IMR-90 (cell line): ENCODE results near the gene DIP2C. TPM values are rescaled to one million over a fixed set of nuclear protein-coding genes. Genes with fewer than 3 reads are reported as not detected.

Source experiments
- ATAC-seq: fragments of 200-7000 bp; cut with Tn5 transposase; 2 replicates; pipeline ENCODE4 v1.9.1; 2020; ENCODE audit warnings: low read depth, mild to moderate bottlenecking, moderate library complexity
- BruUV-seq: library from RNA; stranded (reverse); fragments of 400-500 nt; replicated peaks from 2 replicates; lab custom pipeline; 2021; lab: Mats Ljungman, UMichigan
- CTCF ChIA-PET: fragments of 300-600 bp; formaldehyde crosslinking; extraction: SDS; loops from one replicate; lab custom pipeline; 2021; ENCODE audit warnings: antibody characterized with exemption; lab: Yijun Ruan, JAX
- POLR2A ChIA-PET: fragments of 300-600 bp; sonication (Branson Sonifier 250); formaldehyde crosslinking; loops from one replicate; lab custom pipeline; 2022; ENCODE audit warnings: antibody characterized with exemption; ENCODE audit not compliant: unreplicated experiment; lab: Charles Lee
- DNase-seq: peaks from one replicate; pipeline ENCODE4 v3.0.0; 2013
- H2AFZ ChIP-seq: replicated peaks from 2 replicates; pipeline ENCODE3; 2013; ENCODE audit warnings: low read length, mild to moderate bottlenecking; ENCODE audit not compliant: poor library complexity
- H2AK5ac ChIP-seq: 2 replicates; pipeline ENCODE4 v1.6.1; 2013; ENCODE audit warnings: low read depth, low read length, inconsistent platforms
- H2AK9ac ChIP-seq: replicated peaks from 2 replicates; pipeline ENCODE3; 2013; ENCODE audit warnings: mild to moderate bottlenecking, low read depth, low read length, moderate library complexity; ENCODE audit not compliant: poor library complexity
- H2BK120ac ChIP-seq: 2 replicates; pipeline ENCODE4 v1.6.1; 2013; ENCODE audit warnings: low read depth, low read length, inconsistent platforms
- H2BK15ac ChIP-seq: 3 replicates; pipeline ENCODE4 v1.6.1; 2013; ENCODE audit warnings: low read depth, low read length, inconsistent platforms
- H2BK20ac ChIP-seq: 2 replicates; pipeline ENCODE4 v1.6.1; 2013; ENCODE audit warnings: low read depth, mild to moderate bottlenecking, inconsistent platforms, low read length, moderate library complexity
- H2BK5ac ChIP-seq: 2 replicates; pipeline ENCODE4 v1.6.1; 2013; ENCODE audit warnings: mild to moderate bottlenecking, low read depth, low read length, inconsistent platforms; ENCODE audit not compliant: poor library complexity, severe bottlenecking
- H3K14ac ChIP-seq: replicated peaks from 2 replicates; pipeline ENCODE4 v1.6.1; 2013; ENCODE audit warnings: low read depth, low read length, inconsistent platforms
- H3K18ac ChIP-seq: 2 replicates; pipeline ENCODE4 v1.6.1; 2013; ENCODE audit warnings: low read depth, low read length, control low read depth
- H3K23ac ChIP-seq: 2 replicates; pipeline ENCODE4 v1.6.1; 2013; ENCODE audit warnings: low read depth, low read length, inconsistent platforms
- H3K27ac ChIP-seq: 2 replicates; pipeline ENCODE4 v1.5.1; 2013; ENCODE audit warnings: mild to moderate bottlenecking, control low read depth, low read length; ENCODE audit not compliant: insufficient read depth
- H3K27me3 ChIP-seq: 2 replicates; pipeline ENCODE4 v1.6.1; 2013; ENCODE audit warnings: low read length; ENCODE audit not compliant: control insufficient read depth, insufficient read depth
- H3K36me3 ChIP-seq: 2 replicates; pipeline ENCODE4 v1.6.1; 2013; ENCODE audit warnings: low read length, mixed read lengths; ENCODE audit not compliant: control insufficient read depth, insufficient read depth
- H3K4ac ChIP-seq: 2 replicates; pipeline ENCODE4 v1.6.1; 2013; ENCODE audit warnings: low read depth, low read length, inconsistent platforms
- H3K4me1 ChIP-seq: 2 replicates; pipeline ENCODE4 v1.6.1; 2013; ENCODE audit warnings: low read length, mixed read lengths; ENCODE audit not compliant: control insufficient read depth, insufficient read depth
- H3K4me2 ChIP-seq: 2 replicates; pipeline ENCODE4 v1.6.1; 2013; ENCODE audit warnings: low read depth, mild to moderate bottlenecking, control low read depth, low read length, moderate library complexity
- H3K4me3 ChIP-seq: 2 replicates; pipeline ENCODE4 v1.5.1; 2013; ENCODE audit warnings: low read depth, mild to moderate bottlenecking, control low read depth, low read length, moderate library complexity; ENCODE audit not compliant: insufficient read depth
- H3K56ac ChIP-seq: 2 replicates; pipeline ENCODE4 v1.6.1; 2013; ENCODE audit warnings: low read length, inconsistent platforms; ENCODE audit not compliant: insufficient read depth; ENCODE audit errors: extremely low read depth
- H3K79me1 ChIP-seq, 2 experiments: 2 replicates each; pipeline ENCODE4 v1.6.1; 2013; ENCODE audit warnings: low read length in 2 of 2, inconsistent platforms in 1 of 2, low read depth in 1 of 2
- H3K9ac ChIP-seq: 2 replicates; pipeline ENCODE4 v1.6.1; 2013; ENCODE audit warnings: low read depth, low read length, control low read depth
- H3K9me1 ChIP-seq: 2 replicates; pipeline ENCODE4 v1.6.1; 2013; ENCODE audit warnings: low read length, inconsistent platforms; ENCODE audit not compliant: insufficient read depth
- H3K9me3 ChIP-seq: 2 replicates; pipeline ENCODE4 v1.6.1; 2013; ENCODE audit warnings: low read length; ENCODE audit not compliant: control insufficient read depth, insufficient read depth
- H4K20me1 ChIP-seq: 2 replicates; pipeline ENCODE4 v1.6.1; 2013; ENCODE audit warnings: low read length, inconsistent platforms; ENCODE audit not compliant: insufficient read depth
- H4K5ac ChIP-seq: 2 replicates; pipeline ENCODE4 v1.6.1; 2013; ENCODE audit warnings: mild to moderate bottlenecking, low read depth, low read length, control low read depth
- H4K8ac ChIP-seq, 2 experiments: 2 replicates each; pipeline ENCODE4 v1.6.1; 2013; ENCODE audit warnings: low read depth in 2 of 2, low read length in 2 of 2, control low read depth in 1 of 2, inconsistent platforms in 1 of 2
- H4K91ac ChIP-seq: 2 replicates; pipeline ENCODE4 v1.6.1; 2013; ENCODE audit warnings: low read depth, low read length, inconsistent platforms; ENCODE audit not compliant: insufficient read depth
- BHLHE40 ChIP-seq: fragments of 150-350 bp; IDR thresholded peaks from 2 replicates; pipeline ENCODE4 v1.6.1; 2016; ENCODE audit warnings: mild to moderate bottlenecking, low read depth, low read length
- CEBPB ChIP-seq: IDR thresholded peaks from 2 replicates; pipeline ENCODE4 v1.6.1; 2012; ENCODE audit warnings: low read depth, low read length, improper control_type of control experiment
- CHD1 ChIP-seq: IDR thresholded peaks from 2 replicates; pipeline ENCODE4 v1.6.1; 2012; ENCODE audit warnings: low read depth, low read length, improper control_type of control experiment
- FOS ChIP-seq: fragments of 150-350 bp; IDR thresholded peaks from 2 replicates; pipeline ENCODE4 v1.6.1; 2016; ENCODE audit warnings: low read depth, low read length
- MAFK ChIP-seq: IDR thresholded peaks from 2 replicates; pipeline ENCODE4 v1.6.1; 2012; ENCODE audit warnings: low read depth, low read length, improper control_type of control experiment
- MAZ ChIP-seq: IDR thresholded peaks from 2 replicates; pipeline ENCODE4 v1.6.1; 2012; ENCODE audit warnings: low read depth, mild to moderate bottlenecking, low read length, improper control_type of control experiment, moderate library complexity, borderline replicate concordance
- NFE2L2 ChIP-seq: fragments of 150-350 bp; IDR thresholded peaks from 2 replicates; pipeline ENCODE4 v1.6.1; 2016; ENCODE audit warnings: low read depth, mild to moderate bottlenecking, low read length
- RAD21 ChIP-seq: IDR thresholded peaks from 2 replicates; pipeline ENCODE4 v1.6.1; 2012; ENCODE audit warnings: low read length, improper control_type of control experiment
- RCOR1 ChIP-seq: IDR thresholded peaks from 2 replicates; pipeline ENCODE4 v1.6.1; 2012; ENCODE audit warnings: mild to moderate bottlenecking, low read length, improper control_type of control experiment; ENCODE audit not compliant: insufficient replicate concordance
- RFX5 ChIP-seq: IDR thresholded peaks from 2 replicates; pipeline ENCODE4 v1.8.0; 2012; ENCODE audit warnings: low read depth, mild to moderate bottlenecking, low read length, moderate library complexity
- SMC3 ChIP-seq: fragments of 150-350 bp; IDR thresholded peaks from 2 replicates; pipeline ENCODE4 v1.6.1; 2016; ENCODE audit warnings: low read depth, mild to moderate bottlenecking, antibody characterized with exemption, low read length, moderate library complexity
- WGBS, 2 experiments: methylation state at CpG; one replicate each; pipeline versions ENCODE4 v1.1.5 to v1.1.7; 2013; ENCODE audit warnings: missing lambda C conversion rate in 2 of 2; ENCODE audit not compliant: insufficient read length in 1 of 2; ENCODE audit errors: extremely low coverage in 2 of 2; 5-methylcytosine and 5-hydroxymethylcytosine counted together
- dilution Hi-C: fragments of 300-500 bp; cut with HindIII; formaldehyde crosslinking; loops from one replicate; pipeline ENCODE4 v1.14.3; 2018; ENCODE audit warnings: low sequenced_read_pairs; ENCODE audit not compliant: unreplicated experiment
- in situ Hi-C: fragments of 300-500 bp; cut with MboI; formaldehyde crosslinking; loops from 3 replicates; pipeline ENCODE4 v1.14.3; 2019; ENCODE audit warnings: low sequenced_read_pairs, inconsistent platforms, mixed read lengths
- intact Hi-C: fragments of 100-400 bp; cut with micrococcal nuclease; formaldehyde crosslinking; loops from 2 replicates; pipeline ENCODE4 v1.10.0; 2022
- polyA plus RNA-seq, 3 experiments: library from polyadenylated mRNA; depleted of rRNA; stranded (reverse); fragments of >200 nt; gene quantifications; 2 replicates each; pipeline ENCODE4 v1.2.3, GENCODE V29; 2012; ENCODE audit warnings: low replicate concordance in 1 of 3
- total RNA-seq: library from RNA; depleted of rRNA; stranded (reverse); fragments of >200 nt; gene quantifications from 2 replicates; pipeline ENCODE4 v1.2.3, GENCODE V29; 2012

The DIP2C gene
- total and polyA plus RNA-seq, 2 of the 4 experiments (the other 2 are of a cell fraction) = 8.6 to 17.3 TPM

DNA sequence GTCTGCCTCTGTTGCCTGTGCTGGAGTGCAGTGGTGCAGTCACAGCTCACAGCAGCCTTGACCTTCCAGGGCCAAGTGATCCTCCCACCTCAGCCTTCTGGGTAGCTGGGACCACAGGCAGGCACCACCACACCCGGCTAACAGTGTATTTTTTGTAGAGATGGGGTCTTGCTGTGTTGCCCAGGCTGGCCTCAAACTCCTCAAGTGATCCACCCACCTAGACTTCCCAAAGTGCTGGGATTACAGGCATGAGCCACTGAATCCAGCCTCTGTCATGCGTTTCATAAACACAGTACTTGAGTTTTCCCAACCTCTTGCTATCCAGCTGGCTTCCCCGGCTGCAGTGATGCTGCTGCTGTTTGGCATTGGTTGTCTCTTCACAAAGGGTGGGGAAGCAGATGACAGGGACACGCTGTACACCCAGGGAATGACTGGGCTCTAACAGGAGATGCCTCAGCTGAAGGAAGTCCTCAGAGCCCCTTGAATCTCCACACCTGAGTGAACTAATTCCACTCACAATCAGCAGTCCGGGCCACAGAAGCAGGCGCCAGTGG lies 191.5 kb downstream of the DIP2C start:
- Histone ChIP-seq H3K36me3 (peaks cover 1% of the 10 kb centered on the region; the same call in 1 of the 2 replicates), H3K9me1 (peaks cover 27% of the 10 kb centered on the region), H3K14ac (no peak overlapping the region), H3K79me1 (peaks cover 67 to 97% of the 10 kb centered on the region in 2 experiments), H4K91ac (no peak overlapping the region), H3K56ac (no peak overlapping the region), H2AFZ (no peak overlapping the region), H3K4me2 (no peak overlapping the region), H2AK9ac (no peak overlapping the region), H3K27me3 (no peaks in the 10 kb centered on the region), H2BK120ac (no peak overlapping the region), H4K20me1 (peaks cover 93% of the 10 kb centered on the region), H3K9ac (no peak overlapping the region), H3K4me1 (peaks cover 4% of the 10 kb centered on the region; the same call in 1 of the 2 replicates), H3K27ac (no peak overlapping the region), H3K4me3 (no peak overlapping the region), H3K4ac (no peak overlapping the region), H2BK15ac (no peak overlapping the region), H3K9me3 (no peaks in the 10 kb centered on the region), H2AK5ac (no peak overlapping the region), H4K8ac (no peak overlapping the region), H2BK20ac (no peak overlapping the region), H4K5ac (no peak overlapping the region), H2BK5ac (no peak overlapping the region), H3K23ac (no peak overlapping the region), H3K18ac (no peak overlapping the region)
- in situ Hi-C loops (no loop called here), intact Hi-C loops (no loop called here), dilution Hi-C loops (no loop called here)
- BruUV-seq = no TSS peak
- TF ChIP-seq RCOR1 = no peak
- TF ChIP-seq MAZ = no peak
- no peak for TF ChIP-seq FOS
- no peak for TF ChIP-seq SMC3
- TF ChIP-seq RFX5 = no peak
- no peak for TF ChIP-seq CEBPB
- TF ChIP-seq CHD1 = no peak
- TF ChIP-seq NFE2L2 = no peak
- TF ChIP-seq RAD21 = no peak
- no peak for TF ChIP-seq BHLHE40
- TF ChIP-seq MAFK = no peak
- CTCF ChIA-PET = interaction anchor here (1.0 kb wide), 1 partner anchor 164 kb away, joined by 3 read pairs; no protein-coding TSS in a partner anchor
- no peak for DNase-seq
- POLR2A ChIA-PET = no interaction called here
- ATAC-seq = no peak
- 90% methylated on average over 2 of the region's 6 CpGs; no CpG with 5 or more reads in 1 of the 2 experiments for WGBS, 2 experiments
